H9 (cell line): ENCODE measurements around the gene EPB41. TPM values are rescaled to one million over a fixed set of nuclear protein-coding genes. Genes with fewer than 3 reads are reported as not detected.

Experiments used
- DNase-seq: peaks from one replicate; pipeline ENCODE4 v3.0.0-alpha.2; 2017
- H2AFZ ChIP-seq: one replicate; pipeline ENCODE4 v1.6.1; 2013; ENCODE audit warnings: mild to moderate bottlenecking, low read length, control low read depth, moderate library complexity
- H2AK5ac ChIP-seq: 2 replicates; pipeline ENCODE4 v1.6.1; 2013; ENCODE audit warnings: low read length, control low read depth, mixed read lengths; ENCODE audit not compliant: insufficient read length
- H2BK120ac ChIP-seq: one replicate; pipeline ENCODE4 v1.6.1; 2013; ENCODE audit warnings: low read depth, mild to moderate bottlenecking, low read length, control low read depth, inconsistent platforms; ENCODE audit not compliant: poor library complexity, severe bottlenecking
- H2BK12ac ChIP-seq: 2 replicates; pipeline ENCODE4 v1.6.1; 2013; ENCODE audit warnings: low read length, control low read depth, mixed read lengths, low read depth; ENCODE audit not compliant: insufficient read length
- H2BK15ac ChIP-seq: 2 replicates; pipeline ENCODE4 v1.6.1; 2013; ENCODE audit warnings: low read depth, low read length, control low read depth
- H2BK20ac ChIP-seq: one replicate; pipeline ENCODE4 v1.6.1; 2013; ENCODE audit warnings: low read depth, mild to moderate bottlenecking, low read length, control low read depth, inconsistent platforms; ENCODE audit not compliant: poor library complexity, severe bottlenecking
- H2BK5ac ChIP-seq: 2 replicates; pipeline ENCODE4 v1.6.1; 2013; ENCODE audit warnings: low read length, control low read depth, mixed read lengths; ENCODE audit not compliant: insufficient read length
- H3K14ac ChIP-seq: 2 replicates; pipeline ENCODE4 v1.6.1; 2013; ENCODE audit warnings: low read length, control low read depth; ENCODE audit not compliant: insufficient read depth
- H3K18ac ChIP-seq: 2 replicates; pipeline ENCODE4 v1.6.1; 2013; ENCODE audit warnings: low read depth, mild to moderate bottlenecking, mixed read lengths, low read length, control low read depth; ENCODE audit not compliant: insufficient read length
- H3K23ac ChIP-seq: 2 replicates; pipeline ENCODE4 v1.6.1; 2013; ENCODE audit warnings: low read length, control low read depth, mixed read lengths, low read depth; ENCODE audit not compliant: insufficient read length
- H3K23me2 ChIP-seq: 2 replicates; pipeline ENCODE4 v1.6.1; 2013; ENCODE audit warnings: low read depth, mild to moderate bottlenecking, mixed read lengths, low read length, control low read depth; ENCODE audit not compliant: insufficient read length, poor library complexity, severe bottlenecking
- H3K27ac ChIP-seq: 2 replicates; pipeline ENCODE4 v1.5.1; 2013; ENCODE audit warnings: low read length, control low read depth, mixed read lengths, low read depth; ENCODE audit not compliant: insufficient read length
- H3K27me3 ChIP-seq: 2 replicates; pipeline ENCODE4 v1.6.1; 2013; ENCODE audit warnings: low read length, control low read depth, inconsistent platforms; ENCODE audit not compliant: insufficient read depth
- H3K4ac ChIP-seq: 2 replicates; pipeline ENCODE4 v1.6.1; 2013; ENCODE audit warnings: low read depth, mild to moderate bottlenecking, control low read depth, inconsistent platforms, low read length, moderate library complexity
- H3K4me1 ChIP-seq: 2 replicates; pipeline ENCODE4 v1.6.1; 2013; ENCODE audit warnings: low read length, control low read depth, inconsistent platforms; ENCODE audit not compliant: insufficient read depth
- H3K4me2 ChIP-seq: 2 replicates; pipeline ENCODE4 v1.6.1; 2013; ENCODE audit warnings: low read length, control low read depth, mixed read lengths; ENCODE audit not compliant: insufficient read length, insufficient read depth
- H3K56ac ChIP-seq: 2 replicates; pipeline ENCODE4 v1.6.1; 2013; ENCODE audit warnings: low read depth, mild to moderate bottlenecking, mixed read lengths, low read length, control low read depth; ENCODE audit not compliant: insufficient read length
- H3K79me1 ChIP-seq: 2 replicates; pipeline ENCODE4 v1.6.1; 2013; ENCODE audit warnings: low read depth, mild to moderate bottlenecking, moderate library complexity, low read length, control low read depth, inconsistent platforms; ENCODE audit not compliant: insufficient read depth, poor library complexity, severe bottlenecking
- H3K79me2 ChIP-seq: 2 replicates; pipeline ENCODE4 v1.6.1; 2013; ENCODE audit warnings: low read length, control low read depth, inconsistent platforms; ENCODE audit not compliant: insufficient read depth
- H3K9ac ChIP-seq: 2 replicates; pipeline ENCODE4 v1.6.1; 2013; ENCODE audit warnings: low read length, control low read depth, mixed read lengths; ENCODE audit not compliant: insufficient read length; ENCODE audit errors: extremely low read depth
- H3K9me3 ChIP-seq: one replicate; pipeline ENCODE4 v1.6.1; 2013; ENCODE audit warnings: low read depth, low read length, inconsistent platforms; ENCODE audit not compliant: control insufficient read depth
- H3T11ph ChIP-seq: one replicate; pipeline ENCODE4 v1.6.1; 2013; ENCODE audit warnings: mild to moderate bottlenecking, low read length, control low read depth, inconsistent platforms
- H4K20me1 ChIP-seq: one replicate; pipeline ENCODE4 v1.6.1; 2013; ENCODE audit not compliant: control insufficient read depth, insufficient read length, insufficient read depth
- H4K5ac ChIP-seq: 2 replicates; pipeline ENCODE4 v1.6.1; 2013; ENCODE audit warnings: low read depth, mild to moderate bottlenecking, mixed read lengths, low read length, control low read depth; ENCODE audit not compliant: insufficient read length
- H4K8ac ChIP-seq: replicated peaks from 2 replicates; pipeline ENCODE4 v1.6.1; 2013; ENCODE audit warnings: low read length, control low read depth, mixed read lengths, low read depth; ENCODE audit not compliant: insufficient read length
- H4K91ac ChIP-seq: 2 replicates; pipeline ENCODE4 v1.6.1; 2013; ENCODE audit warnings: low read depth, mild to moderate bottlenecking, moderate library complexity, mixed read lengths, low read length, control low read depth; ENCODE audit not compliant: insufficient read length
- H3K27ac Mint-ChIP-seq, 3 experiments: 2 replicates in 2 of 3; 3 replicates in 1 of 3; pipeline ENCODE4 v1.8.0; 2020 to 2021; ENCODE audit warnings: mixed read lengths in 3 of 3, mild to moderate bottlenecking in 1 of 3, moderate library complexity in 1 of 3
- H3K27me3 Mint-ChIP-seq: 2 replicates; pipeline ENCODE4 v1.8.0; 2021; ENCODE audit warnings: low read depth, mild to moderate bottlenecking, moderate library complexity, mixed read lengths
- H3K36me3 Mint-ChIP-seq, 3 experiments: 2 replicates in 2 of 3; 3 replicates in 1 of 3; pipeline ENCODE4 v1.8.0; 2020 to 2021; ENCODE audit warnings: low read depth in 3 of 3, mixed read lengths in 3 of 3; ENCODE audit not compliant: insufficient read depth in 1 of 3
- H3K4me1 Mint-ChIP-seq, 2 experiments: 2 replicates each; pipeline ENCODE4 v1.8.0; 2020; ENCODE audit warnings: mixed read lengths in 2 of 2
- H3K4me3 Mint-ChIP-seq, 2 experiments: 2 replicates in 1 of 2; 3 replicates in 1 of 2; pipeline ENCODE4 v1.8.0; 2020 to 2021; ENCODE audit warnings: mild to moderate bottlenecking in 2 of 2, mixed read lengths in 2 of 2, moderate library complexity in 1 of 2
- H3K9me3 Mint-ChIP-seq, 2 experiments: 2 replicates in 1 of 2; 3 replicates in 1 of 2; pipeline ENCODE4 v1.8.0; 2020; ENCODE audit warnings: mild to moderate bottlenecking in 2 of 2, mixed read lengths in 2 of 2, moderate library complexity in 1 of 2
- CTCF ChIP-seq: fragments of 200-600 bp; sonication (generic); conservative IDR thresholded peaks from 3 replicates; pipeline ENCODE4 v1.8.0; 2021; ENCODE audit warnings: antibody characterized with exemption, mild to moderate bottlenecking
- WGBS: extraction: QIAGEN DNeasy Blood & Tissue Kit; methylation state at CpG from one replicate; pipeline ENCODE4 v1.1.7; 2013; ENCODE audit warnings: missing lambda C conversion rate, low lambda C conversion rate, mixed read lengths; ENCODE audit not compliant: insufficient read length; ENCODE audit errors: extremely low coverage; 5-methylcytosine and 5-hydroxymethylcytosine counted together
- total RNA-seq: library from RNA; stranded (reverse); gene quantifications from 2 replicates; pipeline ENCODE4 v1.2.1, GENCODE V29; 2021

EPB41 gene
- total RNA-seq, 1 experiment from 2014 or later = 75.4 TPM

- Histone ChIP-seq H3T11ph (no peak overlapping the region), H3K9me3 (no peaks in the 10 kb centered on the region), H3K4me2 (no peak overlapping the region), H3K23ac (no peak overlapping the region), H3K79me2 (peaks cover 22% of the 10 kb centered on the region; the same call in 1 of the 2 replicates), H3K4ac (no peak overlapping the region), H2BK5ac (no peak overlapping the region), H4K91ac (no peak overlapping the region), H2BK12ac (no peak overlapping the region), H3K27ac (no peak overlapping the region), H4K5ac (no peak overlapping the region), H3K18ac (no peak overlapping the region), H2BK120ac (no peak overlapping the region), H3K9ac (no peak overlapping the region), H4K20me1 (no peaks in the 10 kb centered on the region), H3K56ac (no peak overlapping the region), H2AK5ac (no peak overlapping the region), H3K14ac (no peak overlapping the region), H3K23me2 (no peaks in the 10 kb centered on the region), H3K4me1 (peaks cover 26% of the 10 kb centered on the region), H4K8ac (no peak overlapping the region), H2AFZ (no peak overlapping the region), H2BK15ac (no peak overlapping the region), H2BK20ac (no peak overlapping the region), H3K79me1 (peaks cover 6% of the 10 kb centered on the region), H3K27me3 (no peaks in the 10 kb centered on the region)
- Mint-ChIP-seq H3K4me1 (peaks cover 72 to 78% of the 10 kb centered on the region in 2 experiments), H3K9me3 (no peaks in the 10 kb centered on the region), H3K27ac (no peak overlapping the region; a peak in 1 of 7 replicates), H3K36me3 (peaks cover 6 to 35% (median 25%) of the 10 kb centered on the region in 3 experiments; a peak in 6 of 7 replicates), H3K27me3 (no peaks in the 10 kb centered on the region), H3K4me3 (no peak overlapping the region)
- no peak for DNase-seq
- TF ChIP-seq CTCF = no peak
- WGBS = no CpG with 5 or more reads among the region's 9 CpGs
These were observed 253.5 kb downstream of the EPB41 start for GRCh38 chr1:29167904-29168303.

Other genes starting within 250 kb of the EPB41 start
- 17.0 and 17.1 TPM in 2 replicates for gene GMEB1, start 245.8 kb upstream of the EPB41 start, total RNA-seq
- gene YTHDF2, start 177.6 kb upstream of the EPB41 start, total RNA-seq = 196 and 200 TPM in 2 replicates
- gene OPRD1, start 102.4 kb upstream of the EPB41 start, total RNA-seq = 1.8 and 2.5 TPM in 2 replicates
- gene TMEM200B, start 209.3 kb downstream of the EPB41 start, total RNA-seq = 12.6 and 12.9 TPM in 2 replicates